Caco-2 (cell line): ENCODE measurements around the gene PIGU. TPM values are rescaled to one million over a fixed set of nuclear protein-coding genes. Genes with fewer than 3 reads are reported as not detected.

Experiments
- BruUV-seq: library from RNA; stranded (reverse); fragments of 400-500 nt; replicated peaks from 2 replicates; lab custom pipeline; 2021; lab: Mats Ljungman, UMichigan
- CTCF ChIA-PET: fragments of 300-600 bp; sonication (Branson Sonifier 250); formaldehyde crosslinking; loops from one replicate; lab custom pipeline; 2022; ENCODE audit warnings: antibody characterized with exemption; lab: Charles Lee
- POLR2A ChIA-PET: fragments of 300-600 bp; sonication (Branson Sonifier 250); formaldehyde crosslinking; loops from one replicate; lab custom pipeline; 2022; ENCODE audit warnings: antibody characterized with exemption; lab: Charles Lee
- DNase-seq, 2 experiments: peaks; one replicate each; pipeline versions ENCODE4 v3.0.0 to v3.0.0-alpha.2; 2020 to 2022
- H3K27me3 ChIP-seq: replicated peaks from 2 replicates; pipeline ENCODE4 v1.6.0; 2011; ENCODE audit warnings: low read length; ENCODE audit not compliant: control insufficient read depth, insufficient read depth
- H3K36me3 ChIP-seq: 2 replicates; pipeline ENCODE4 v1.5.1; 2011; ENCODE audit warnings: low read length; ENCODE audit not compliant: control insufficient read depth, insufficient read depth
- H3K4me1 ChIP-seq: fragments of 250-450 bp; sonication (Bioruptor Pico); 2 replicates; pipeline ENCODE4 v1.5.1; 2020; ENCODE audit warnings: mild to moderate bottlenecking
- H3K4me3 ChIP-seq: 2 replicates; pipeline ENCODE4 v1.5.1; 2011; ENCODE audit warnings: low read depth, mild to moderate bottlenecking, control low read depth, low read length
- H3K9me3 ChIP-seq: fragments of 250-450 bp; sonication (Bioruptor Pico); 2 replicates; pipeline ENCODE4 v1.5.1; 2020; ENCODE audit warnings: mild to moderate bottlenecking, moderate library complexity
- H3K27ac Mint-ChIP-seq: one replicate; pipeline ENCODE4 v1.8.0; 2022; ENCODE audit warnings: mixed read lengths; ENCODE audit not compliant: unreplicated experiment
- H3K27me3 Mint-ChIP-seq: one replicate; pipeline ENCODE4 v1.8.0; 2022; ENCODE audit warnings: mixed read lengths; ENCODE audit not compliant: insufficient read depth, unreplicated experiment
- H3K36me3 Mint-ChIP-seq: one replicate; pipeline ENCODE4 v1.8.0; 2022; ENCODE audit warnings: mild to moderate bottlenecking, mixed read lengths; ENCODE audit not compliant: insufficient read depth, unreplicated experiment
- H3K4me1 Mint-ChIP-seq: one replicate; pipeline ENCODE4 v1.8.0; 2022; ENCODE audit warnings: low read depth, mixed read lengths; ENCODE audit not compliant: unreplicated experiment
- H3K4me3 Mint-ChIP-seq: one replicate; pipeline ENCODE4 v1.8.0; 2022; ENCODE audit warnings: mild to moderate bottlenecking, moderate library complexity, mixed read lengths; ENCODE audit not compliant: unreplicated experiment
- H3K9me3 Mint-ChIP-seq: one replicate; pipeline ENCODE4 v1.8.0; 2022; ENCODE audit warnings: mixed read lengths; ENCODE audit not compliant: unreplicated experiment
- CTCF ChIP-seq, 2 experiments: fragments of 200-600 bp in 1 of 2; IDR thresholded peaks; 1 replicate in 1 of 2; 2 replicates in 1 of 2; pipeline versions ENCODE4 v1.5.1 to v1.8.0; 2011 to 2022; ENCODE audit warnings: antibody characterized with exemption in 1 of 2, control low read depth in 1 of 2, inconsistent platforms in 1 of 2, low read depth in 1 of 2, low read length in 1 of 2, mild to moderate bottlenecking in 1 of 2, moderate library complexity in 1 of 2; ENCODE audit not compliant: insufficient read depth in 1 of 2, severe bottlenecking in 1 of 2, unreplicated experiment in 1 of 2
- intact Hi-C: fragments of 100-400 bp; cut with micrococcal nuclease; formaldehyde crosslinking; loops from one replicate; pipeline ENCODE4 v1.10.0; 2022; ENCODE audit not compliant: unreplicated experiment
- total RNA-seq: library from RNA; stranded (reverse); gene quantifications from 2 replicates; pipeline ENCODE4 v1.2.3, GENCODE V29; 2022

The PIGU gene
- total RNA-seq, 1 experiment from 2014 or later = 61.7 TPM

- CTCF ChIA-PET = no interaction called here
- intact Hi-C loops = no loop called here
- no peak for TF ChIP-seq CTCF (IDR thresholded peaks at IDR 0.05; ENCODE audit: insufficient read depth in 1 of 2, low read depth in 1 of 2, low read length in 1 of 2, severe bottlenecking in 1 of 2, unreplicated experiment in 1 of 2)
- no peak for DNase-seq
- Histone ChIP-seq H3K4me1 (no peaks in the 10 kb centered on the region), H3K36me3 (no peaks in the 10 kb centered on the region), H3K9me3 (no peaks in the 10 kb centered on the region), H3K27me3 (no peaks in the 10 kb centered on the region), H3K4me3 (no peak overlapping the region)
- Mint-ChIP-seq H3K36me3 (peaks cover 13% of the 10 kb centered on the region), H3K9me3 (no peaks in the 10 kb centered on the region), H3K4me3 (no peak overlapping the region), H3K4me1 (no peaks in the 10 kb centered on the region), H3K27ac (no peak overlapping the region), H3K27me3 (no peaks in the 10 kb centered on the region)
- POLR2A ChIA-PET = no interaction called here
- no TSS peak for BruUV-seq
Observed at GRCh38 chr20:34575271-34575670, 101.6 kb downstream of the PIGU start.

- intact Hi-C loops = no loop called here
Observed at GRCh38 chr20:34574861-34575260, 102.0 kb downstream of the PIGU start.

GRCh38 chr20:34574426-34574825, 102.5 kb downstream of the PIGU start:
- no peaks in the 10 kb centered on the region for H3K27me3 Mint-ChIP-seq
- H3K4me3 ChIP-seq = no peak overlapping the region
- H3K27ac Mint-ChIP-seq = no peak overlapping the region
- DNase-seq = no peak
- no peaks in the 10 kb centered on the region for H3K4me1 Mint-ChIP-seq
- no peak overlapping the region for H3K4me3 Mint-ChIP-seq
- no peaks in the 10 kb centered on the region for H3K4me1 ChIP-seq
- CTCF ChIA-PET = interaction anchor here (1.5 kb wide), 1 partner anchor 9 kb away, joined by 4 read pairs; no protein-coding TSS in a partner anchor
- H3K36me3 Mint-ChIP-seq = peaks cover 8% of the 10 kb centered on the region
- intact Hi-C loops = no loop called here
- POLR2A ChIA-PET = no interaction called here
- H3K9me3 Mint-ChIP-seq = no peaks in the 10 kb centered on the region
- no peaks in the 10 kb centered on the region for H3K9me3 ChIP-seq
- no peaks in the 10 kb centered on the region for H3K36me3 ChIP-seq
- no peaks in the 10 kb centered on the region for H3K27me3 ChIP-seq
- TF ChIP-seq CTCF (IDR thresholded peaks at IDR 0.05; ENCODE audit: insufficient read depth in 1 of 2, low read depth in 1 of 2, low read length in 1 of 2, severe bottlenecking in 1 of 2, unreplicated experiment in 1 of 2) = no peak
- BruUV-seq = no TSS peak

More at GRCh38 chr20:34574861-34575260, 102.0 kb downstream of the PIGU start:
- ChIA-PET POLR2A (no interaction called here), CTCF (interaction anchor here (1.5 kb wide), 1 partner anchor 8 kb away, joined by 4 read pairs; no protein-coding TSS in a partner anchor)
- Mint-ChIP-seq H3K27me3 (no peaks in the 10 kb centered on the region), H3K4me1 (no peaks in the 10 kb centered on the region), H3K4me3 (no peak overlapping the region), H3K36me3 (peaks cover 9% of the 10 kb centered on the region), H3K27ac (no peak overlapping the region), H3K9me3 (no peaks in the 10 kb centered on the region)
- Histone ChIP-seq H3K9me3 (no peaks in the 10 kb centered on the region), H3K4me1 (no peaks in the 10 kb centered on the region), H3K36me3 (no peaks in the 10 kb centered on the region), H3K27me3 (no peaks in the 10 kb centered on the region), H3K4me3 (no peak overlapping the region)
- TF ChIP-seq CTCF (IDR thresholded peaks at IDR 0.05; ENCODE audit: insufficient read depth in 1 of 2, low read depth in 1 of 2, low read length in 1 of 2, severe bottlenecking in 1 of 2, unreplicated experiment in 1 of 2) = no peak
- no peak for DNase-seq
- BruUV-seq = no TSS peak
